HepG2 (cell line): Measurements from ENCODE around the gene SLC22A23. TPM values are rescaled to one million over a fixed set of nuclear protein-coding genes. Genes with fewer than 3 reads are reported as not detected.

ENCODE experiments used
- ASH2L ChIP-seq: fragments of 300-600, 200-600 bp; sonication (generic); IDR thresholded peaks from 2 replicates; pipeline ENCODE4 v1.7.0; 2017; ENCODE audit warnings: low read depth, mild to moderate bottlenecking, moderate library complexity, mixed read lengths, low read length; ENCODE audit not compliant: insufficient read length
- CEBPB ChIP-seq: IDR thresholded peaks from 2 replicates; pipeline ENCODE4 v1.6.1; 2011; ENCODE audit warnings: low read depth, low read length, improper control_type of control experiment, borderline replicate concordance
- FOXK1 ChIP-seq: sonication (generic); formaldehyde crosslinking; IDR thresholded peaks from 2 replicates; pipeline ENCODE4 v1.4.0; 2020; ENCODE audit warnings: low read depth, missing genetic modification reagents, borderline replicate concordance
- GATA4 ChIP-seq: sonication (generic); IDR thresholded peaks from 2 replicates; pipeline ENCODE4 v1.6.1; 2016; ENCODE audit warnings: antibody characterized with exemption, low read depth, borderline replicate concordance
- GATAD2A ChIP-seq: IDR thresholded peaks from 2 replicates; pipeline ENCODE4 v1.6.1; 2016
- GFI1 ChIP-seq: sonication (generic); formaldehyde crosslinking; IDR thresholded peaks from 2 replicates; pipeline ENCODE4 v1.5.0; 2020; ENCODE audit warnings: missing genetic modification reagents, mild to moderate bottlenecking, borderline replicate concordance
- HMG20A ChIP-seq: IDR thresholded peaks from 2 replicates; pipeline ENCODE4 v1.6.1; 2016; ENCODE audit warnings: borderline replicate concordance
- HNF4A ChIP-seq: sonication (generic); formaldehyde crosslinking; IDR thresholded peaks from 2 replicates; pipeline ENCODE4 v1.4.0; 2020; ENCODE audit warnings: missing genetic modification reagents
- KMT2A ChIP-seq: sonication (generic); formaldehyde crosslinking; IDR thresholded peaks from 2 replicates; pipeline ENCODE4 v1.4.0; 2020; ENCODE audit warnings: missing genetic modification reagents
- MYC ChIP-seq: sonication (generic); formaldehyde crosslinking; IDR thresholded peaks from 2 replicates; pipeline ENCODE4 v1.9.0; 2021; ENCODE audit warnings: missing genetic modification reagents, borderline replicate concordance
- NFIB ChIP-seq: sonication (generic); formaldehyde crosslinking; IDR thresholded peaks from 2 replicates; pipeline ENCODE4 v1.9.0; 2021; ENCODE audit warnings: missing genetic modification reagents, mild to moderate bottlenecking, borderline replicate concordance
- NR2F1 ChIP-seq, 2 experiments: fragments of 450-650 bp in 1 of 2; formaldehyde crosslinking in 1 of 2; IDR thresholded peaks; 2 replicates each; pipeline versions ENCODE4 v1.5.0 to v1.6.1; 2016 to 2020; ENCODE audit warnings: mild to moderate bottlenecking in 1 of 2, missing compliant biosample characterization in 1 of 2, missing genetic modification reagents in 1 of 2, moderate library complexity in 1 of 2
- NR3C1 ChIP-seq: sonication (generic); formaldehyde crosslinking; IDR thresholded peaks from 2 replicates; pipeline ENCODE4 v1.4.0; 2020; ENCODE audit warnings: missing genetic modification reagents
- PHB2 ChIP-seq: fragments of 450-650 bp; IDR thresholded peaks from 2 replicates; pipeline ENCODE4 v1.6.1; 2018; ENCODE audit not compliant: partially characterized antibody
- RXRB ChIP-seq: IDR thresholded peaks from 2 replicates; pipeline ENCODE4 v1.6.1; 2016; ENCODE audit warnings: borderline replicate concordance, missing genetic modification reagents, missing compliant biosample characterization
- SMAD3 ChIP-seq: sonication (generic); formaldehyde crosslinking; IDR thresholded peaks from 2 replicates; pipeline ENCODE4 v1.4.0; 2020; ENCODE audit warnings: missing genetic modification reagents
- TBX2 ChIP-seq: sonication (generic); formaldehyde crosslinking; IDR thresholded peaks from 2 replicates; pipeline ENCODE4 v1.5.0; 2020; ENCODE audit warnings: missing genetic modification reagents, mild to moderate bottlenecking, borderline replicate concordance
- TCF7 ChIP-seq: sonication (generic); IDR thresholded peaks from 2 replicates; pipeline ENCODE4 v1.6.1; 2016; ENCODE audit warnings: antibody characterized with exemption, low read depth
- TSC22D2 ChIP-seq: sonication (generic); formaldehyde crosslinking; IDR thresholded peaks from 2 replicates; pipeline ENCODE4 v1.5.1; 2020; ENCODE audit warnings: missing genetic modification reagents, mild to moderate bottlenecking, borderline replicate concordance
- U2AF1 ChIP-seq: fragments of 200-400 bp; formaldehyde crosslinking; optimal IDR thresholded peaks from 2 replicates; pipeline ENCODE3; 2017; ENCODE audit warnings: mild to moderate bottlenecking, low read depth, low read length
- USF2 ChIP-seq, 2 experiments: sonication (generic) in 1 of 2; formaldehyde crosslinking in 1 of 2; IDR thresholded peaks; 2 replicates each; pipeline versions ENCODE4 v1.5.1 to v1.6.1; 2011 to 2020; ENCODE audit warnings: borderline replicate concordance in 1 of 2, low read depth in 1 of 2, low read length in 1 of 2, mild to moderate bottlenecking in 1 of 2, missing genetic modification reagents in 1 of 2, moderate library complexity in 1 of 2
- ZMAT3 ChIP-seq: sonication (generic); formaldehyde crosslinking; conservative IDR thresholded peaks from 2 replicates; pipeline ENCODE4 v1.7.0; 2021; ENCODE audit warnings: missing genetic modification reagents
- ZNF205 ChIP-seq: IDR thresholded peaks from 2 replicates; pipeline ENCODE4 v1.6.1; 2018; ENCODE audit warnings: missing biosample characterization, missing genetic modification reagents
- ZNF768 ChIP-seq: sonication (generic); formaldehyde crosslinking; IDR thresholded peaks from 2 replicates; pipeline ENCODE4 v1.4.0; 2020; ENCODE audit warnings: missing genetic modification reagents
- polyA plus RNA-seq, 8 experiments: library from polyadenylated mRNA; depleted of rRNA in 3 of 8; stranded (reverse) in 7 of 8; unstranded in 1 of 8; fragments of >200 nt; fragmentation: Illumina TruSeq in 4 of 8; extraction: Trizol in 4 of 8; gene quantifications; 2 replicates each; pipeline versions ENCODE4 v1.2.1 to v1.2.3, GENCODE V29; 2011 to 2016; ENCODE audit warnings: low read depth in 4 of 8, missing spikeins in 1 of 8, mixed read lengths in 1 of 8; ENCODE audit not compliant: insufficient read depth in 1 of 8
- total RNA-seq, 5 experiments: library from RNA; depleted of rRNA; stranded (reverse); fragments of >200 nt; fragmentation: Illumina TruSeq; extraction: Trizol; gene quantifications; 2 replicates each; pipeline ENCODE4 v1.2.3, GENCODE V29; 2016; ENCODE audit warnings: low read depth in 1 of 5
- TF ChIP-seq, protein P1 (sequence below): sonication (generic); formaldehyde crosslinking; IDR thresholded peaks from 2 replicates; pipeline ENCODE4 v1.5.1; 2020; ENCODE audit warnings: mild to moderate bottlenecking, missing genetic modification reagents, moderate library complexity
- TF ChIP-seq, protein P2 (sequence below): sonication (generic); formaldehyde crosslinking; IDR thresholded peaks from 2 replicates; pipeline ENCODE4 v1.8.1; 2023; ENCODE audit warnings: mild to moderate bottlenecking, missing genetic modification reagents

SLC22A23 gene
- total and polyA plus RNA-seq, 2 of the 13 experiments (the other 11 are each of a cell fraction or from before 2014, with no cell fraction given), result 11.8 to 17.5 TPM

GRCh38 chr6:3454273-3455010 is 2.4 kb downstream of the SLC22A23 start (continued):
- TF ChIP-seq GFI1 (peak; percentile 50; the same call in 1 of the 2 replicates), NR3C1 (CRISPR knock-in tag) (no peak), ASH2L (peak; percentile 24), HNF4A (CRISPR knock-in tag) (0 out of 2 replicates have a peak, but pooled peaks have one; percentile 17), TBX2 (CRISPR knock-in tag) (peak; percentile 71), MYC (CRISPR knock-in tag) (no peak), TCF7 (peak; percentile 81), SMAD3 (CRISPR knock-in tag) (0 out of 2 replicates have a peak, but pooled peaks have one; percentile 27), HMG20A (0 out of 2 replicates have a peak, but pooled peaks have one; percentile 29), U2AF1 (no peak), CEBPB (peak; percentile 10; the same call in 1 of the 2 replicates), PHB2 (no peak), FOXK1 (CRISPR knock-in tag) (no peak), NR2F1 (CRISPR knock-in tag; IDR thresholded peaks at IDR 0.05) (0 out of 4 replicates have a peak, but pooled peaks of 1 of the 2 experiments have one; percentile 47), GATAD2A (peak; percentile 25; the same call in 1 of the 2 replicates), TSC22D2 (CRISPR knock-in tag) (no peak), NFIB (CRISPR knock-in tag) (no peak), ZMAT3 (CRISPR knock-in tag) (no peak), ZNF205 (CRISPR knock-in tag) (no peak; the same call in 1 of the 2 replicates), USF2 (IDR thresholded peaks at IDR 0.05; ENCODE audit: low read depth, low read length) (no peak), USF2 (CRISPR knock-in tag; IDR thresholded peaks at IDR 0.05; ENCODE audit: borderline replicate concordance) (no peak), RXRB (CRISPR knock-in tag) (peak; percentile 34; the same call in 1 of the 2 replicates), GATA4 (no peak), ZNF768 (no peak), KMT2A (peak; percentile 42; the same call in 1 of the 2 replicates)
- TF ChIP-seq, protein P1, sequence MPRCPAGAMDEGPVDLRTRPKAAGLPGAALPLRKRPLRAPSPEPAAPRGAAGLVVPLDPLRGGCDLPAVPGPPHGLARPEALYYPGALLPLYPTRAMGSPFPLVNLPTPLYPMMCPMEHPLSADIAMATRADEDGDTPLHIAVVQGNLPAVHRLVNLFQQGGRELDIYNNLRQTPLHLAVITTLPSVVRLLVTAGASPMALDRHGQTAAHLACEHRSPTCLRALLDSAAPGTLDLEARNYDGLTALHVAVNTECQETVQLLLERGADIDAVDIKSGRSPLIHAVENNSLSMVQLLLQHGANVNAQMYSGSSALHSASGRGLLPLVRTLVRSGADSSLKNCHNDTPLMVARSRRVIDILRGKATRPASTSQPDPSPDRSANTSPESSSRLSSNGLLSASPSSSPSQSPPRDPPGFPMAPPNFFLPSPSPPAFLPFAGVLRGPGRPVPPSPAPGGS (CRISPR knock-in tag), result no peak
- TF ChIP-seq, protein P2, sequence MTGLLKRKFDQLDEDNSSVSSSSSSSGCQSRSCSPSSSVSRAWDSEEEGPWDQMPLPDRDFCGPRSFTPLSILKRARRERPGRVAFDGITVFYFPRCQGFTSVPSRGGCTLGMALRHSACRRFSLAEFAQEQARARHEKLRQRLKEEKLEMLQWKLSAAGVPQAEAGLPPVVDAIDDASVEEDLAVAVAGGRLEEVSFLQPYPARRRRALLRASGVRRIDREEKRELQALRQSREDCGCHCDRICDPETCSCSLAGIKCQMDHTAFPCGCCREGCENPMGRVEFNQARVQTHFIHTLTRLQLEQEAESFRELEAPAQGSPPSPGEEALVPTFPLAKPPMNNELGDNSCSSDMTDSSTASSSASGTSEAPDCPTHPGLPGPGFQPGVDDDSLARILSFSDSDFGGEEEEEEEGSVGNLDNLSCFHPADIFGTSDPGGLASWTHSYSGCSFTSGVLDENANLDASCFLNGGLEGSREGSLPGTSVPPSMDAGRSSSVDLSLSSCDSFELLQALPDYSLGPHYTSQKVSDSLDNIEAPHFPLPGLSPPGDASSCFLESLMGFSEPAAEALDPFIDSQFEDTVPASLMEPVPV (CRISPR knock-in tag), result no peak
